Measurements from ENCODE around the gene OR52B6.

DNA sequence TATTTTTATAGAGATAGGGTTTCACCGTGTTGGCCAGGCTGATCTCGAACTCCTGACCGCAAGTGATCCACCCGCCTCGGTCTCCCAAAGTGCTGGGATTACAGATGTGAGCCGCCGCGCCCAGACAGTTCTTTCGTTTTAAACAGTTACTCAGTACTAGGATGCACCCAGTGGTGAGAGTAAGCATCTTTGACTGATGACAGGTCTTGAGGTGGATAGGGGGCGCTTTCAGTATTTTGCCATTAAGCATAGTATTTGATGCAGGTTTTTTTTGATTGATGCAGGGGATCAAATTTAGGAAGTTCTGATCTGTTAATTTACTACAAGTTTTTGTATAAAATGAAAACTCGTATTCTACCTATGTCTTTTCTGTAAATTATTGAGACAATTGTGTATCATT is 30.9 kb downstream of the OR52B6 start:
- no peak for TF ChIP-seq POLR2A (IDR thresholded peaks at IDR 0.05)
- TF ChIP-seq, protein P1, sequence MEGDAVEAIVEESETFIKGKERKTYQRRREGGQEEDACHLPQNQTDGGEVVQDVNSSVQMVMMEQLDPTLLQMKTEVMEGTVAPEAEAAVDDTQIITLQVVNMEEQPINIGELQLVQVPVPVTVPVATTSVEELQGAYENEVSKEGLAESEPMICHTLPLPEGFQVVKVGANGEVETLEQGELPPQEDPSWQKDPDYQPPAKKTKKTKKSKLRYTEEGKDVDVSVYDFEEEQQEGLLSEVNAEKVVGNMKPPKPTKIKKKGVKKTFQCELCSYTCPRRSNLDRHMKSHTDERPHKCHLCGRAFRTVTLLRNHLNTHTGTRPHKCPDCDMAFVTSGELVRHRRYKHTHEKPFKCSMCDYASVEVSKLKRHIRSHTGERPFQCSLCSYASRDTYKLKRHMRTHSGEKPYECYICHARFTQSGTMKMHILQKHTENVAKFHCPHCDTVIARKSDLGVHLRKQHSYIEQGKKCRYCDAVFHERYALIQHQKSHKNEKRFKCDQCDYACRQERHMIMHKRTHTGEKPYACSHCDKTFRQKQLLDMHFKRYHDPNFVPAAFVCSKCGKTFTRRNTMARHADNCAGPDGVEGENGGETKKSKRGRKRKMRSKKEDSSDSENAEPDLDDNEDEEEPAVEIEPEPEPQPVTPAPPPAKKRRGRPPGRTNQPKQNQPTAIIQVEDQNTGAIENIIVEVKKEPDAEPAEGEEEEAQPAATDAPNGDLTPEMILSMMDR (IDR thresholded peaks at IDR 0.05) = no peak

All from sigmoid colon (tissue), 3 donors.